DND-41 (cell line): ENCODE measurements around the gene ERC1.

Source experiments
- EZH2 ChIP-seq: IDR thresholded peaks from 3 replicates; pipeline ENCODE4 v1.6.1; 2012; ENCODE audit warnings: borderline replicate concordance, low read depth, mild to moderate bottlenecking, moderate library complexity, low read length, inconsistent platforms; ENCODE audit not compliant: severe bottlenecking
- TF ChIP-seq, protein P1 (sequence below): IDR thresholded peaks from 2 replicates; pipeline ENCODE4 v1.5.1; 2012; ENCODE audit warnings: borderline replicate concordance, low read length, moderate library complexity, mild to moderate bottlenecking; ENCODE audit not compliant: poor library complexity, severe bottlenecking; ENCODE audit errors: extremely low read depth

DNA sequence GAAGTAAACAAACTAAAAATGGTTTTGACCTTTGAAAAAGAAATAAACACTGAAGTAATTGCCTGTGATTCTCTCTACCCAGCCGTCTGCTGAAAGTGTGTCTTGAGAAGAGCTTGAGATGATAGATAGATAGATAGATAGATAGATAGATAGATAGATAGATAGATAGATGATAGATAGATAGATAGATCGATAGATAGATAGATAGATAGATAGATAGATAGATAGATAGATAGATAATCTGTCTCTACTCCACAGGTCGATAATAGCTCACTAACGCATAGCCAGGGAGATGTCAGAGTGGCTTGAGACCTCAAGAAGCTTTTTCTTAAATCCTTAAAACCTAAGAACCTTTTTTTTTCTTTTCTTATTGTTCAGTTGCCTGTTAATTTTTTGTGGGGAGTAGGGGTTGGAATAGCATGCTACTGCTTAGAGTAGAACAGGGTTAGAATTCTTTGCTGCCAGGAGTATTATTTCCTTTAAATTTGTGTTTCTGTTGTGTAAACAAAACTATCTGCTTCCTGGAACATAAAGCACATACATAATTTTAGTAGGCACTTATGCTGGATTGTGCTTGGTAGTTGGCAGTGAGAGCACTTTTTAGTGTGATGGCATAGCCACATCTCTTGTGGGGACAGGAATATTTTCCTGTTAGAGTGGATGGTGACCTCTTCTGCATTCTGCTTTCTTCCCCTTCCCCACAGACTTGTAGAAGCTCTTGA is 433.8 kb downstream of the ERC1 start:
- TF ChIP-seq EZH2 = no peak
- TF ChIP-seq, protein P1, sequence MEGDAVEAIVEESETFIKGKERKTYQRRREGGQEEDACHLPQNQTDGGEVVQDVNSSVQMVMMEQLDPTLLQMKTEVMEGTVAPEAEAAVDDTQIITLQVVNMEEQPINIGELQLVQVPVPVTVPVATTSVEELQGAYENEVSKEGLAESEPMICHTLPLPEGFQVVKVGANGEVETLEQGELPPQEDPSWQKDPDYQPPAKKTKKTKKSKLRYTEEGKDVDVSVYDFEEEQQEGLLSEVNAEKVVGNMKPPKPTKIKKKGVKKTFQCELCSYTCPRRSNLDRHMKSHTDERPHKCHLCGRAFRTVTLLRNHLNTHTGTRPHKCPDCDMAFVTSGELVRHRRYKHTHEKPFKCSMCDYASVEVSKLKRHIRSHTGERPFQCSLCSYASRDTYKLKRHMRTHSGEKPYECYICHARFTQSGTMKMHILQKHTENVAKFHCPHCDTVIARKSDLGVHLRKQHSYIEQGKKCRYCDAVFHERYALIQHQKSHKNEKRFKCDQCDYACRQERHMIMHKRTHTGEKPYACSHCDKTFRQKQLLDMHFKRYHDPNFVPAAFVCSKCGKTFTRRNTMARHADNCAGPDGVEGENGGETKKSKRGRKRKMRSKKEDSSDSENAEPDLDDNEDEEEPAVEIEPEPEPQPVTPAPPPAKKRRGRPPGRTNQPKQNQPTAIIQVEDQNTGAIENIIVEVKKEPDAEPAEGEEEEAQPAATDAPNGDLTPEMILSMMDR = no peak
